ENCODE results near the gene ASH1L. TPM values are rescaled to one million over a fixed set of nuclear protein-coding genes. Genes with fewer than 3 reads are reported as not detected.
A peak's percentile ranks its signal among the peaks of the same experiment; 100 is the strongest.

ASH1L gene
- total RNA-seq, 2 donors from 2014 or later: 34.0 to 51.4 TPM

DNA sequence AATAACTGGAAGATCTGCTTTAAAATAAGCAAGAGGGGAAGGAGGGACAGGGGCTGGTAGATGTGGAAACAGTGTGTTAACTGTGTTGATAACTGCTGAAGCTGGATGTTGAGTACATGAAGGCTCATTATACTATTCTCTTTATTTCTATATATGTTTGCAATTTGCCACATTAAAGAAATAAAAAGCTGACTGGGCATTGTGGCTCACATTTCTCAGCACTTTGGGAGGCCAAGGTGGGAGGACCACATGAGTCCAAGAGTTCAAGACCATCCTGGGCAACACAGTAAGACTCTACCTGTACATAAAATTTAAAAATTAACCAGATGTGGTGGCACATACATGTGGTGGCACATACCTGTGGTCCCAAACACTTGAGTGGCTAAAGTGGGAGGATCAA is 6.7 kb downstream of the ASH1L start:
- ATAC-seq (no peak), DNase-seq (no peak)
- Histone ChIP-seq H3K9me3 (no peaks in the 10 kb centered on the region), H3K36me3 (replicated peaks in 1 of 2; ENCODE audit: insufficient read depth in 1 of 2, low read depth in 2 of 2) (no peaks in the 10 kb centered on the region), H3K4me3 (no peak overlapping the region), H3K27me3 (no peaks in the 10 kb centered on the region), H3K4me1 (peaks cover 26% of the 10 kb centered on the region), H3K27ac (no peak overlapping the region)
- TF ChIP-seq POLR2A (IDR thresholded peaks at IDR 0.05): no peak
- intact Hi-C loops (cut with DNase I): no loop called here

DNA sequence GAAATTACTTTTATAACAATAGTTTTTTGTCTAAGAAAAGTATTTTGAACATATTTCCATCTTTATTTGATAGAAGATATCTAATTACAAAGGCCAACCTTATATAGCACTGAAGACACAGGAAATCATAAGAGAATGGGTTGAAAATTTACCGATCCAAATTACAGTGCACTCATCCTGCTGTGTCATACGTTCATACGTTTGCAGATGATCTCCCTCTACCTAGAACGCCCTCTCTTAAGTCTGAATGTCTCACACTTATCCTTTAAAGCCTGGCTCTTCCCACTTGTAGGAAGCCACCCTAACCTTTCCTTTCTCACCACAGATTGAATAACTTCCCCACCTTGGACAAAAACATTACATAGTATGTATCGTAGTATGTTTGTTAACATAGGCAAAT is 9.3 kb downstream of the ASH1L start:
- 41 to 54% methylated on average over 5 of the region's 5 CpGs for WGBS, 2 donors

DNA sequence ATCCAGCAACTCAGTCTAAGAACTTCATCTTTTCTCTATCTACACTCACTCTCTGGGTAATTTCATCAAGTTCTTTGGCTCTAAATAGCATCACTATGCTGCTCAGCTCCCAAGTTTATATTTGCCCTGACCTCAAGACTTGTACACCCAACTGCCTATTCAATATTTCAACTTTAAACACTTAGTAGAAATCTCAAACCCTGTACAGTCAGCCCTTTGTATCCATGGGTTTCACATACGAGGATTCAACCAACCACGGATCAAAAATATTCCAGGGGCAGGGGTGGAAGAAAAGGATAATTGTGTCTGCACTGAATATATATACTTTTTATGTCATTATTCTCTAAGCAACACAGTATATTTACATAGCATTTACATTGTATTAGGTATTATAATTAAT is 13.9 kb downstream of the ASH1L start:
- DNase-seq: no peak
- no peak overlapping the region for H3K27ac ChIP-seq
- ATAC-seq: no peak
- WGBS, 2 donors: 74 to 81% methylated on average over 2 of the region's 2 CpGs
- H3K36me3 ChIP-seq (replicated peaks in 1 of 2; ENCODE audit: insufficient read depth in 1 of 2, low read depth in 2 of 2): no peaks in the 10 kb centered on the region
- H3K27me3 ChIP-seq: no peaks in the 10 kb centered on the region
- intact Hi-C loops (cut with DNase I): no loop called here
- peaks cover 15% of the 10 kb centered on the region for H3K4me1 ChIP-seq
- H3K9me3 ChIP-seq: no peaks in the 10 kb centered on the region
- TF ChIP-seq POLR2A (IDR thresholded peaks at IDR 0.05): no peak
- TF ChIP-seq, protein P1, sequence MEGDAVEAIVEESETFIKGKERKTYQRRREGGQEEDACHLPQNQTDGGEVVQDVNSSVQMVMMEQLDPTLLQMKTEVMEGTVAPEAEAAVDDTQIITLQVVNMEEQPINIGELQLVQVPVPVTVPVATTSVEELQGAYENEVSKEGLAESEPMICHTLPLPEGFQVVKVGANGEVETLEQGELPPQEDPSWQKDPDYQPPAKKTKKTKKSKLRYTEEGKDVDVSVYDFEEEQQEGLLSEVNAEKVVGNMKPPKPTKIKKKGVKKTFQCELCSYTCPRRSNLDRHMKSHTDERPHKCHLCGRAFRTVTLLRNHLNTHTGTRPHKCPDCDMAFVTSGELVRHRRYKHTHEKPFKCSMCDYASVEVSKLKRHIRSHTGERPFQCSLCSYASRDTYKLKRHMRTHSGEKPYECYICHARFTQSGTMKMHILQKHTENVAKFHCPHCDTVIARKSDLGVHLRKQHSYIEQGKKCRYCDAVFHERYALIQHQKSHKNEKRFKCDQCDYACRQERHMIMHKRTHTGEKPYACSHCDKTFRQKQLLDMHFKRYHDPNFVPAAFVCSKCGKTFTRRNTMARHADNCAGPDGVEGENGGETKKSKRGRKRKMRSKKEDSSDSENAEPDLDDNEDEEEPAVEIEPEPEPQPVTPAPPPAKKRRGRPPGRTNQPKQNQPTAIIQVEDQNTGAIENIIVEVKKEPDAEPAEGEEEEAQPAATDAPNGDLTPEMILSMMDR (IDR thresholded peaks at IDR 0.05): no peak
- no peak overlapping the region for H3K4me3 ChIP-seq

More for the DNA sequence above, 9.3 kb downstream of the ASH1L start:
- no peak for ATAC-seq
- intact Hi-C loops (cut with DNase I): no loop called here
- DNase-seq: no peak
- Histone ChIP-seq H3K4me1 (peaks cover 20% of the 10 kb centered on the region), H3K27me3 (no peaks in the 10 kb centered on the region), H3K4me3 (no peak overlapping the region), H3K27ac (no peak overlapping the region), H3K36me3 (replicated peaks in 1 of 2; ENCODE audit: insufficient read depth in 1 of 2, low read depth in 2 of 2) (no peaks in the 10 kb centered on the region), H3K9me3 (no peaks in the 10 kb centered on the region)
- TF ChIP-seq, protein P1 (IDR thresholded peaks at IDR 0.05): no peak
- no peak for TF ChIP-seq POLR2A (IDR thresholded peaks at IDR 0.05)

DNA sequence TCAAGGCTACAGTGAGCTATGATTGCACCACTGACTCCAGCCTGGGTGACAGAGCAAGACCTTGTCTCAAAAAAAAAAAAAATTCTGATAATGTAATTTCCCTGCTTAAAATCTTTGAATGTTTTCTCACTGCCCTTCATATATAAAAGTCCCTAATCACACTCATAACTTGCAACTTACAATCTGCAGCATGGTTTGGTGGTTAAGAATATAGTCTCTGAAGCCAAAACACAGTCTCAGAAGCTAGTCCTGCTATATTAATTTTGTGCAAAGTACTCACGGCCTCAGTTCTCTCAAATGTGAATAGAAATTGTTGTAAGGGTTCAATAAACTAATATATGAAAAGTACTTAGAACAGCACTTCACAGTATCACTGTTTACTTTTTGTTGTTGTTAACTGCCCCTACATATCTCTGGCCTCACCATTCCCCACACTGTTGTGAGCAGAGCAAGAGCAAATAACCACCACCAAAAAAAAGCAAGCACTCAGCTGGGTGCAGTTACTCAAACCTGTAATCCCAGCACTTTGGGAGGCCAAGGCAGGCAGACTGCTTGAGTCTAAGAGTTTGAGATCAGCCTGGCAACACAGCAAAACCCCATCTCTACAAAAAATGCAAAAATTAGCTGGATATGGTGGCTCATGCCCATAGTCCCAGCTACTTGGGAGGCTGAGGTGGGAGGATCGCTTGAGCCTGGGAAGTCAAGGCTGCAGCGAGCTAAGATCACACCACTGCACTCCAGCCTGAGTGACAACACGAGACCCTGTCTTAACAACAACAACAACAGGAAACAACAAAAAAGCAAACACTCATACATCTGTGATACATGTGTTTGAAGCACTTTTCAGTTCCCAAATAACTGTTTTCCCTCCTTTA is 22.4 kb downstream of the ASH1L start:
- no peaks in the 10 kb centered on the region for H3K36me3 ChIP-seq (replicated peaks in 1 of 2; ENCODE audit: insufficient read depth in 1 of 2, low read depth in 2 of 2)
- 82 to 88% methylated on average over 4 of the region's 4 CpGs for WGBS, 2 donors
- H3K9me3 ChIP-seq: no peaks in the 10 kb centered on the region
- no peak overlapping the region for H3K4me3 ChIP-seq
- H3K4me1 ChIP-seq: peaks cover 54% of the 10 kb centered on the region
- no peak for ATAC-seq
- intact Hi-C loops (cut with DNase I): no loop called here
- no peak for TF ChIP-seq POLR2A (IDR thresholded peaks at IDR 0.05)
- TF ChIP-seq, protein P1 (IDR thresholded peaks at IDR 0.05): no peak
- no peaks in the 10 kb centered on the region for H3K27me3 ChIP-seq
- no peak for DNase-seq
- peak overlapping the region in 1 of 4 donors; percentile 3 for H3K27ac ChIP-seq

DNA sequence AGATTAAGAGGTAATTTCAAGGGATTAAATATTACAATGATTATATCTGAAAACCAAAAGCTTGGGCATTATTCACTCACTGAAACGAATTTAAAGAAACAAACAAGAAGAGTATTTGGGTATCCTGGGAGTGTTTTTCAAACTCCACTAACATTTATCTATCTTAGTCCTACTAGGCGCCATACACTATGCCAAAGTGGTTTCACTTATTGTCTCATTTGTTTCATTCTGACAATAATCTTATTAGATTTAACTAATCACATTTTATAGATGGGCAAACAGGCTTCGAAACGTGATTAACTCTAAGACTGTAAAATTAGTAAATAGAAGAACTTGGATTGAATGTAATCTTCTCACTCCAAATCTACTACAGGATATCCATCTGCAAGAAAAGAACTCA is 25.4 kb downstream of the ASH1L start:
- intact Hi-C loops (cut with DNase I): no loop called here
- Histone ChIP-seq H3K27ac (no peak overlapping the region), H3K27me3 (no peaks in the 10 kb centered on the region), H3K4me1 (peaks cover 67% of the 10 kb centered on the region), H3K36me3 (replicated peaks in 1 of 2; ENCODE audit: insufficient read depth in 1 of 2, low read depth in 2 of 2) (no peaks in the 10 kb centered on the region), H3K4me3 (no peak overlapping the region), H3K9me3 (no peaks in the 10 kb centered on the region)
- WGBS, 2 donors: 69 to 78% methylated on average over 4 of the region's 4 CpGs
- no peak for TF ChIP-seq POLR2A (IDR thresholded peaks at IDR 0.05)
- TF ChIP-seq, protein P1 (IDR thresholded peaks at IDR 0.05): no peak
- ATAC-seq: no peak
- DNase-seq: no peak

Data from body of pancreas (tissue), 4 donors.